Measurements from ENCODE around the gene ICA1. TPM values are rescaled to one million over a fixed set of nuclear protein-coding genes. Genes with fewer than 3 reads are reported as not detected.
A peak's percentile ranks its signal among the peaks of the same experiment; 100 is the strongest.

ICA1 gene
- total RNA-seq, 1 experiment from 2014 or later, result 3.2 TPM

DNA sequence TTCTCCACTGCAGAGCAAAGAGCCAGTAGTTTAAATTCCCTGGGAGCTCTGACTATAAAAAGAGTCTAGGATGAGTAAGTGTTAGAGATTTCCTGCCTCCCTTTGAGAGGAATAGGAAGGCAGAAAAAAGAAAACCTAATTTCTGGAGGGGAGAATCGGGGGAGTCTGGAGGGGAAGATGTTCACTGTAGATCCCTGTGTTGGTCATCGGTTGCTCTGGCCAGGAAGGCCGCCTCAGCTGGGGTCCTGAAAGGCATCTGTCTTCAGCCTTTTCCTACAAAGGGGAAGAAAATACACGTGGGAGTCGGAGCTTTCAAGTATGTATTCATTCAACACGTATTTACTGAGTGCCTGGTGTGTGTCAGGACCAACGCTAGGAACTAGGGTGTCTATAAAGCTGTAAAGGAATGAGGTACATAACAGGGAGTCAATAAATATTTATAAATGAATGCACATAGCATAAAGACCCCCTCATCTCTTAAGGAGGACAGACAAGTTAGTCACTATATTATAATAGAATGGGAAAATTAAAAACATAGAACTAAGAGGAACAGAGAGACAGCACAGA lies 101.1 kb downstream of the ICA1 start:
- BruUV-seq (replicated peaks), result no TSS peak
- Histone ChIP-seq H3K9ac (ENCODE audit: low read length) (no peak overlapping the region), H3K4me3 (ENCODE audit: low read length) (no peak overlapping the region), H3K4me1 (ENCODE audit: insufficient read depth, low read length) (no peaks in the 10 kb centered on the region), H3K9me2 (replicated peaks; ENCODE audit: low read length) (no peaks in the 10 kb centered on the region), H3K79me2 (ENCODE audit: low read length) (no peaks in the 10 kb centered on the region), H3K27ac (ENCODE audit: low read length) (no peak overlapping the region), H4K20me1 (ENCODE audit: low read length) (no peaks in the 10 kb centered on the region), H2AFZ (ENCODE audit: low read length) (peak overlapping the region; percentile 30; the same call in 1 of the 2 replicates), H3K27me3 (ENCODE audit: low read length) (no peaks in the 10 kb centered on the region), H3K36me3 (ENCODE audit: low read depth, low read length) (no peaks in the 10 kb centered on the region), H3K9me3 (ENCODE audit: low read length) (no peaks in the 10 kb centered on the region), H3K4me2 (ENCODE audit: low read length) (no peak overlapping the region), H3F3A (ENCODE audit: low read length, unreplicated experiment) (no peaks in the 10 kb centered on the region)
- intact Hi-C loops (cut with micrococcal nuclease), result no loop called here
- ATAC-seq, result peak; percentile 35
- ChIA-PET CTCF (no interaction called here), POLR2A (ENCODE audit: unreplicated experiment) (no interaction called here)
- DNase-seq, result no peak
- TF ChIP-seq EZH2phosphoT487 (IDR thresholded peaks at IDR 0.05; ENCODE audit: borderline replicate concordance, low read length), result no peak
- no peak for TF ChIP-seq EZH2 (IDR thresholded peaks at IDR 0.05; ENCODE audit: low read length, unreplicated experiment)
- no peak for TF ChIP-seq CTCF (conservative IDR thresholded peaks at IDR 0.05; ENCODE audit: low read depth, low read length)

GRCh38 chr7:8160250-8160649 lies 101.7 kb downstream of the ICA1 start:
- no peak overlapping the region for H3K4me2 ChIP-seq (ENCODE audit: low read length)
- POLR2A ChIA-PET (ENCODE audit: unreplicated experiment), result no interaction called here
- no TSS peak for BruUV-seq (replicated peaks)
- no peaks in the 10 kb centered on the region for H3K4me1 ChIP-seq (ENCODE audit: insufficient read depth, low read length)
- H2AFZ ChIP-seq (ENCODE audit: low read length), result no peak overlapping the region
- TF ChIP-seq EZH2 (IDR thresholded peaks at IDR 0.05; ENCODE audit: low read length, unreplicated experiment), result no peak
- TF ChIP-seq EZH2phosphoT487 (IDR thresholded peaks at IDR 0.05; ENCODE audit: borderline replicate concordance, low read length), result no peak
- TF ChIP-seq CTCF (conservative IDR thresholded peaks at IDR 0.05; ENCODE audit: low read depth, low read length), result no peak
- H3K27me3 ChIP-seq (ENCODE audit: low read length), result no peaks in the 10 kb centered on the region
- no peak overlapping the region for H3K9ac ChIP-seq (ENCODE audit: low read length)
- H4K20me1 ChIP-seq (ENCODE audit: low read length), result no peaks in the 10 kb centered on the region
- DNase-seq (no peak), ATAC-seq (no peak)
- H3K36me3 ChIP-seq (ENCODE audit: low read depth, low read length), result no peaks in the 10 kb centered on the region
- no peaks in the 10 kb centered on the region for H3K9me2 ChIP-seq (replicated peaks; ENCODE audit: low read length)
- H3K9me3 ChIP-seq (ENCODE audit: low read length), result no peaks in the 10 kb centered on the region
- H3K27ac ChIP-seq (ENCODE audit: low read length), result no peak overlapping the region
- H3K79me2 ChIP-seq (ENCODE audit: low read length), result no peaks in the 10 kb centered on the region
- no peak overlapping the region for H3K4me3 ChIP-seq (ENCODE audit: low read length)
- CTCF ChIA-PET, result no interaction called here
- intact Hi-C loops (cut with micrococcal nuclease), result no loop called here
- H3F3A ChIP-seq (ENCODE audit: low read length, unreplicated experiment), result no peaks in the 10 kb centered on the region

DNA sequence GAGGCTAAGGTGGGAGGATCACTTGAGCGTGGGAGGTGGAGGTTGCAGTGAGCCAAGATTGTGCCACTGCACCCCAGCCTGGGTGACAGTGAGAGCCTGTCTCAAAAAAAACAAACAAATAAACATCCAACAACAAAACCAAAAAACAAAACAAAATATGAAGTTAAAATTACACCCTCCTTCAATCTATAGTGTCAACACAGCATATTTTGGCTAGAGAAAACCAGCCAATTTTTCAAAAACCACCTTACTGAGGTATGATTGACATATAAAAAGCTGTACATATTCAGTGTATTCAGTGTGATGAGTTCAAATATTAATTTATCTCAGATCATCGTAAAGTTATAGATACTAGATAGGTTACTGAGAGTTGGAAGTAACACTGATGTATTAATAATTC lies 102.4 kb downstream of the ICA1 start:
- ATAC-seq, result no peak
- BruUV-seq (replicated peaks), result no TSS peak
- POLR2A ChIA-PET (ENCODE audit: unreplicated experiment), result no interaction called here

More for the DNA sequence above, 102.4 kb downstream of the ICA1 start:
- H3K27me3 ChIP-seq (ENCODE audit: low read length), result no peaks in the 10 kb centered on the region
- no peaks in the 10 kb centered on the region for H3K9me2 ChIP-seq (replicated peaks; ENCODE audit: low read length)
- no peak overlapping the region for H3K27ac ChIP-seq (ENCODE audit: low read length)
- intact Hi-C loops (cut with micrococcal nuclease), result no loop called here
- no peaks in the 10 kb centered on the region for H4K20me1 ChIP-seq (ENCODE audit: low read length)
- H3K9ac ChIP-seq (ENCODE audit: low read length), result no peak overlapping the region
- no peak overlapping the region for H3K4me3 ChIP-seq (ENCODE audit: low read length)
- H3K79me2 ChIP-seq (ENCODE audit: low read length), result no peaks in the 10 kb centered on the region
- H3K4me1 ChIP-seq (ENCODE audit: insufficient read depth, low read length), result no peaks in the 10 kb centered on the region
- DNase-seq, result no peak
- H2AFZ ChIP-seq (ENCODE audit: low read length), result no peak overlapping the region
- no peak for TF ChIP-seq CTCF (conservative IDR thresholded peaks at IDR 0.05; ENCODE audit: low read depth, low read length)
- TF ChIP-seq EZH2phosphoT487 (IDR thresholded peaks at IDR 0.05; ENCODE audit: borderline replicate concordance, low read length), result no peak
- TF ChIP-seq EZH2 (IDR thresholded peaks at IDR 0.05; ENCODE audit: low read length, unreplicated experiment), result no peak
- H3K9me3 ChIP-seq (ENCODE audit: low read length), result no peaks in the 10 kb centered on the region
- no peak overlapping the region for H3K4me2 ChIP-seq (ENCODE audit: low read length)
- H3K36me3 ChIP-seq (ENCODE audit: low read depth, low read length), result no peaks in the 10 kb centered on the region
- CTCF ChIA-PET, result no interaction called here
- H3F3A ChIP-seq (ENCODE audit: low read length, unreplicated experiment), result no peaks in the 10 kb centered on the region

Data from PC-3 (cell line).